ENCODE results near the gene SEC23B. TPM values are rescaled to one million over a fixed set of nuclear protein-coding genes. Genes with fewer than 3 reads are reported as not detected.
"Not testable (repeated sequence)": the region's sequence is repeated elsewhere in the genome, so short reads cannot be mapped to it uniquely, and the experiment has no call there.

Gene SEC23B
- total and polyA plus RNA-seq, 5 experiments from 2014 or later = 31.2 to 45.1 (median 34.5) TPM

DNA sequence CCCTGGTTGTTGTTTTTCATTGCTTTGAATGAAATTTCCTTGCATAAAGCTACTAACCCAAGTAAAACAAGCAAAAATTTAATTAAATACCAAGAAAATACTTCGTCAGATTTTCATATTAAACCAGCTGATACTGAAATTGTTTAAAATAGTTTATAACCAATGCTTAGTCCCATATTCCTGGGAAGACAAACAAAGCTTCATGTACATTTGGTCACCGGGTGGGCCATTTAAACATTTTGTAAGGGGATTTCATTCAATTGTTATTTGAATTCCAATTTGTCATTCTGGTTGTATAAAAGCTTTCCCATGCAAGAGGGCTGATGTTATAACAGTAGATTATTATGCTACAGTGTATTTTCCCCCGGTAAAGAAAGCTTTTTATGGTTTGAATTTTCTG lies 10.1 kb upstream of the SEC23B start:
- Mint-ChIP-seq H3K27me3 (peaks cover 5 to 12% (median 7%) of the 10 kb centered on the region in 5 donors), H3K9me3 (no peaks in the 10 kb centered on the region), H3K4me1 (peaks cover 11 to 19% (median 14%) of the 10 kb centered on the region in 4 donors), H3K27ac (peak overlapping the region in 9 of 10 donors; percentile 61 to 98 (median 95)), H3K36me3 (peaks cover 6 to 10% (median 10%) of the 10 kb centered on the region in 3 donors), H3K4me3 (peak overlapping the region; percentile 95 to 99 (median 97))
- no peak for ATAC-seq
- no peak for DNase-seq
- POLR2A ChIA-PET = interaction anchor here (1.6 to 4.5 kb wide), 5 partner anchors 9 to 69 kb away, joined by 4 to 94 read pairs (median 8); partner anchors contain the start of genes DZANK1, POLR3F, SEC23B and SMIM26

DNA sequence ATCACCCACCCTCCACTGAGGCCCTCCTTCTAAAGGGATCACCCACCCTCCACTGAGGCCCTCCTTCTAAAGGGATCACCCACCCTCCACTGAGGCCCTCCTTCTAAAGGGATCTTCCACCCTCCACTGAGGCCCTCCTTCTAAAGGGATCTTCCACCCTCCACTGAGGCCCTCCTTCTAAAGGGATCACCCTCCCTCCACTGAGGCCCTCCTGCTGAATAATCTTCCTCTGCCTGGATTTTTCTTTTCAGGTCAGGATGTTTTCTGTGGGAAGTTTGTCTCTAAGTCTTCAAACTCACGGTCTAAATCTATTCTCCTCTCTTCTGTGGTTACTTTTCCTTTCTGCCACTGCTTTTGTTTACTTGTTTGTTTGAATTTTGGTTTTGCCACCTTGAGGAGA lies 6.1 kb upstream of the SEC23B start:
- H3K36me3 Mint-ChIP-seq, H3K27ac Mint-ChIP-seq, H3K9me3 Mint-ChIP-seq, DNase-seq, H3K4me3 Mint-ChIP-seq, ATAC-seq, POLR2A ChIA-PET: not testable (repeated sequence)
- H3K4me1 Mint-ChIP-seq = peaks cover under 1 to 11% (median 6%) of the 10 kb centered on the region in 4 donors
- peaks cover 5 to 13% (median 9%) of the 10 kb centered on the region in 5 donors for H3K27me3 Mint-ChIP-seq

DNA sequence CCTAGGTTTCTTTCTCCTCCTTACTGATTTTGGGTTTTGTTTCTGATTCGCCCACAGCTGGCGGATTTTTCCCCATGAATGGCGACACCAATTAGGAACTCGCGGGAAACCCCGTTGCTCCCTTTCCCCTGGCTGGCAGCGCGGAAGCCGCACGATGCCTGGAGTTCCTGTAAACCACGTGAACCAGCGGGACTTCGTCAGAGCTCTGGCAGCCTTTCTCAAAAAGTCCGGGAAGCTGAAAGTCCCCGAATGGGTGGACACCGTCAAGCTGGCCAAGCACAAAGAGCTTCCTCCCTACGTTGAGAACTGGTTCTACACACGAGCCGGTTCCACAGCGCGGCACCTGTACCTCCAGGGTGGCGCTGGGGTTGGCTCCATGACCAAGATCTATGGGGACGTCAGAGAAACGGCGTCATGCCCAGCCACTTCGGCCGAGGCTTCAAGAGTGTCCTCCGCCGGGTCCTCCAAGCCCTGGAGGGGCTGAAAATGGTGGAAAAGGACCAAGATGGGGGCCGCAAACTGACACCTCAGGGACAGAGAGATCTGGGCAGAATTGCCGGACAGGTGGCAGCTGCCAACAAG lies 3.2 kb upstream of the SEC23B start:
- H3K4me3 Mint-ChIP-seq = no peak overlapping the region
- POLR2A ChIA-PET = interaction anchor here (0.6 to 5.1 kb wide), 3 partner anchors 7 to 38 kb away, joined by 6 to 94 read pairs (median 49); partner anchors contain the start of genes DZANK1, POLR3F and RBBP9
- peaks cover 13 to 30% (median 28%) of the 10 kb centered on the region in 4 donors for H3K4me1 Mint-ChIP-seq
- H3K36me3 Mint-ChIP-seq = peaks cover 0 to 2% (median under 1%) of the 10 kb centered on the region in 3 donors
- peak overlapping the region in 2 of 10 donors; percentile 31 to 65 for H3K27ac Mint-ChIP-seq
- DNase-seq = peak in 1 of 10 donors; percentile 44
- ATAC-seq = no peak
- H3K9me3 Mint-ChIP-seq = no peaks in the 10 kb centered on the region
- H3K27me3 Mint-ChIP-seq = peaks cover 5 to 14% (median 9%) of the 10 kb centered on the region in 5 donors

DNA sequence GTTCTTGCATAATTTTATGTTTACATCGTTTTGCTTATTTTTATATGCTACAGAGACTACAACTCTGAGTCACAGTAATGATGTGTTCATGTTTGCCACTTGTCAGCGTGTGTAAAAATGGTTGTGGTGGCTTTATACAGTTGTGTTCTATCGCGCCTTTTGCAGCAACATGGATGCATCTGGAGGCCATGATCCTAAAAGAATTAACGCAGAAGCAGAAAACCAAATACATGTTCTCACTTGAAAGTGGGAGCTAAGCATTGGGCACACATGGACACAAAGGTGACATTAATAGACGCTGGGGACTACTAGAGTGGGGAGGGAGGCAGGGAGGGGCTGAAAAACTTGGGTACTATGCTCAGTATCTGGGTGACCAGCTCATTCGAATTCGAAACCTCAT lies 996 bp upstream of the SEC23B start:
- H3K27ac Mint-ChIP-seq = peak overlapping the region; percentile 99 to 100 (median 100)
- POLR2A ChIA-PET = interaction anchor here (1.0 to 5.1 kb wide), 11 partner anchors 9 to 1545 kb away, joined by 4 to 94 read pairs (median 9); partner anchors contain the start of genes CFAP61, CRNKL1, DTD1 and DZANK1
- ATAC-seq (peak in 1 of 2 donors; percentile 0), DNase-seq (peak in 2 of 10 donors; percentile 9 to 20)
- H3K4me3 Mint-ChIP-seq = peak overlapping the region; percentile 93 to 100 (median 99)
- H3K27me3 Mint-ChIP-seq = peaks cover 5 to 13% (median 8%) of the 10 kb centered on the region in 5 donors
- peaks cover 0 to 23% (median 16%) of the 10 kb centered on the region in 3 donors for H3K36me3 Mint-ChIP-seq
- no peaks in the 10 kb centered on the region for H3K9me3 Mint-ChIP-seq
- H3K4me1 Mint-ChIP-seq = peaks cover 20 to 51% (median 48%) of the 10 kb centered on the region in 4 donors

DNA sequence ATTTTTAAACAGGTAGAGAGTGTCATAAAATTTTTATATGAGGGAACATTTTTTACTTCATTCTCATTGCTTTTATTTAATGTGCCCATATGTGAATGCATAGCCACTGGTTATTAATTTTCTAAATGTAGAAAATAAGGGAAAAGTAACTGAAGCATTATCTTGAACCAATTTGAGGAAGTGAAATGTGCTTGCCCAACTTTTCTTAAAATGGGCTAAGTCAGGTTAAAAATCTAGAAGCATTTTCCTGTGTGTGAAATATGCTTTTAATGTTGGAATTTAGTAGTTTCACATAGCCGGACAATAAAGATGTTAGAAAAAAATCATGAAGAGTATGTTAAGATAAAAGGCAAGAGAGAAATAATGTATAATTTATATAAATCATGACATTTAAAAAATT lies 3.8 kb downstream of the SEC23B start:
- POLR2A ChIA-PET = no interaction called here
- Mint-ChIP-seq H3K9me3 (no peaks in the 10 kb centered on the region), H3K36me3 (peaks cover 0 to 63% (median 26%) of the 10 kb centered on the region in 3 donors), H3K27ac (no peak overlapping the region), H3K4me1 (peaks cover 28 to 72% (median 61%) of the 10 kb centered on the region in 4 donors), H3K4me3 (no peak overlapping the region), H3K27me3 (peaks cover 0 to 2% (median 0%) of the 10 kb centered on the region in 5 donors)
- ATAC-seq = no peak
- DNase-seq = no peak

DNA sequence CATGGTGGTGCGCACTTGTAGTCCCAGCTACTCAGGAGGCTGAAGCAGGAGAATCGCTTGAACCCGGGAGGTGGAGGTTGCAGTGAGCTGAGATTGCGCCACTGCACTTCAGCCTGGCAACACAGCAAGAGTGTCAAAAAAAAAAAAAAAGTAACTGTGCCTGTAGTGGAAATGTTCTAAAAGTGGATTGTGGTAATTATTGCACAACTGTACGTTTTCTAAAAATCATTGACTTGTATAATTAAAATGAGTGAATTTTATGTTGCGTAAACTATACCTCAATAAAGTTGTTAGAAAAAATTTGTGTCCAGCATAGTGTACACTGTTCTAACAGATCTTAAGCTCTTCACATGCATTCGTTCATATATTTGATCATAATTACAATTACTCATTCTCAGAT lies 5.5 kb downstream of the SEC23B start:
- no peaks in the 10 kb centered on the region for H3K9me3 Mint-ChIP-seq
- ATAC-seq (no peak), DNase-seq (no peak)
- no peak overlapping the region for H3K27ac Mint-ChIP-seq
- peaks cover 20 to 58% (median 48%) of the 10 kb centered on the region in 4 donors for H3K4me1 Mint-ChIP-seq
- H3K36me3 Mint-ChIP-seq = peaks cover 0 to 64% (median 26%) of the 10 kb centered on the region in 3 donors
- no peaks in the 10 kb centered on the region for H3K27me3 Mint-ChIP-seq
- H3K4me3 Mint-ChIP-seq = peak overlapping the region in 2 of 10 donors; percentile 9 to 20
- POLR2A ChIA-PET = no interaction called here

DNA sequence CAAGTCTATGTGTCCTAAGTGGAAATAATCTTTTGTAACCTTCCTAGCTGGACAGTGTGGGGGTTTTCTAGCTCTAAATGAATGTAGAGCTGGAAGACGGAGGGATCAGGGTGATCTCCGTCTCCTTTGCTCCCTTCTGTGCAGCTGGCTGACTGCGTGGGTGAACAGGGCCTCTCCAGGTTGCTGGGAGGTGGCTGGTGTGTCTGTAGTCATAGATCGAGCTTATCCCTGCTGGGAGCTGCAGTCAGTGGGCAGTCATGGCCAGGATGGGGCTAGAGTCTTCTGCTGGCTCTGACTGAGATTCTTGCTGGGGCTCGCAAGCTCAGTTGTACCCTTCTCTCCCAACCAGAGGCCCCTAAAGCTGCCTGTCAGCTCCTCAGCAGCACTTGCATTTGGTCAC lies 6.4 kb downstream of the SEC23B start:
- peaks cover 0 to 63% (median 26%) of the 10 kb centered on the region in 3 donors for H3K36me3 Mint-ChIP-seq
- peaks cover 15 to 49% (median 38%) of the 10 kb centered on the region in 4 donors for H3K4me1 Mint-ChIP-seq
- no peak overlapping the region for H3K27ac Mint-ChIP-seq
- no peak overlapping the region for H3K4me3 Mint-ChIP-seq
- POLR2A ChIA-PET = no interaction called here
- H3K27me3 Mint-ChIP-seq = no peaks in the 10 kb centered on the region
- ATAC-seq (no peak), DNase-seq (no peak)
- H3K9me3 Mint-ChIP-seq = no peaks in the 10 kb centered on the region

DNA sequence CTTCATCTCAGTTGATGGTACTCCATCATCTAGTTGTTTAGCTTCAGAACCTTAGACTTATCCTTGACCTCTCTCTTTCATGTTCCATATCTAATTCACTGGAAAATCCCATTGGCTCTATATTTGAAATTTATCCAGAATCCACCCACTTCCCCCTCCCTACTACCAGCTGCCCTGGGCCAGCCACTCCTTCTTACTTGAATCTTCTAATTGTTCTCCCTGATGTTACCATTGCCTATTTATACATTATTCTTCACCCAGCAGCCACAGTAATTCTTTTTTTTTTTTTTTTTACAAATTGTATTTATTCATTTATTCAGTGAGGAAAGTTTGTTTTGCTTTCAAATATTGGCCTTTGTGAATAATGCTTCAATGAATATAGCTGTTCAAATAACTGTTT lies 8.2 kb downstream of the SEC23B start:
- Mint-ChIP-seq H3K27ac (peak overlapping the region in 1 of 10 donors; percentile 56), H3K9me3 (no peaks in the 10 kb centered on the region), H3K27me3 (no peaks in the 10 kb centered on the region), H3K36me3 (peaks cover 0 to 49% (median 15%) of the 10 kb centered on the region in 3 donors), H3K4me3 (no peak overlapping the region), H3K4me1 (peaks cover 11 to 33% (median 22%) of the 10 kb centered on the region in 4 donors)
- DNase-seq (no peak), ATAC-seq (no peak)
- POLR2A ChIA-PET = interaction anchor here (0.6 to 0.7 kb wide), 2 partner anchors 8 to 9 kb away, joined by 3 read pairs; no protein-coding TSS in a partner anchor

DNA sequence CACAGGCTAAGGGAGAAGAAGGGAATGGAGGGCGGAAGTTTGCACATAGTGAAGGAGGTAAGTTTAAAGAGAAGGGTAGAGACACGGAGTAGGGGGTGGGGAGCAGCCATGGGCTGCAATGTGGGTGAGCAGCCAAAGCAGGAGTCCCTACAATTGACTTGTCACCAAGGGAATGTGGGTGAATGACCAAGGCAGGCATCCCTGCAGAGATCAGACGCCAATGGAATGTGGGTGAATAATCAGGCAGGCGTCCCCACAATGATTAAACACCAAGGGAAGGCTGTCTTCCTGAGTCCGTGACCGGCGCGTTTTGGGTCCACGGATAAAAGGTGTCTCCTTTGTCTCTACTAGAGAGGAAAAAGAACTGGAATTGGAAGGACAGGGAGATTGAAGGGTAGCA lies 14.3 kb downstream of the SEC23B start:
- H3K27ac Mint-ChIP-seq = peak overlapping the region in 1 of 10 donors; percentile 27
- H3K4me3 Mint-ChIP-seq, DNase-seq, H3K4me1 Mint-ChIP-seq, POLR2A ChIA-PET, H3K9me3 Mint-ChIP-seq, ATAC-seq, H3K27me3 Mint-ChIP-seq: not testable (repeated sequence)
- H3K36me3 Mint-ChIP-seq = peaks cover 3 to 35% (median 11%) of the 10 kb centered on the region in 3 donors

DNA sequence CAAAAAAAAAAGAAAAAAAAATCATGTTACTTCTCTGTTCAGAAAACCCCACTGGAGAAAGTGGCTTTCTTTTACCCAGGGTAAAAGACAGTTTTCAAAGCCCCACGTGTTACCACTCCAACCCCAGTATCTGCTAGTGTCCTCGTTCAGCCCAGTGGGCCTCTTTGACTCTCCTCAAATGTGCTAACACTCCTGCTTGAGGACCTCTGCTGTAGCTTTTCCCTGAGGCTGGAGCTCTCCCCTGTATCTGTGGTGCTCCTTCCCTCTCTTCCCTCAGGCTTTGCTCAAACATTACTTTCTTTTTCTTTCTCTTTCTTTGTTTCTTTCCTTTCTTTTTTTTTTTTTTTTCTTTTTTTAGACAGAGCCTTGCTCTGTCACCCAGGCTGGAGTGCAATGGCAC lies 15.3 kb downstream of the SEC23B start:
- no peak for ATAC-seq
- Mint-ChIP-seq H3K27me3 (no peaks in the 10 kb centered on the region), H3K36me3 (peaks cover 3 to 45% (median 13%) of the 10 kb centered on the region in 3 donors), H3K4me3 (no peak overlapping the region), H3K27ac (peak overlapping the region in 1 of 10 donors; percentile 59), H3K4me1 (peaks cover 0 to 3% (median 0%) of the 10 kb centered on the region in 4 donors), H3K9me3 (no peaks in the 10 kb centered on the region)
- POLR2A ChIA-PET = interaction anchor here (0.7 kb wide), 1 partner anchor 500 kb away, joined by 6 read pairs; no protein-coding TSS in a partner anchor
- DNase-seq = no peak

DNA sequence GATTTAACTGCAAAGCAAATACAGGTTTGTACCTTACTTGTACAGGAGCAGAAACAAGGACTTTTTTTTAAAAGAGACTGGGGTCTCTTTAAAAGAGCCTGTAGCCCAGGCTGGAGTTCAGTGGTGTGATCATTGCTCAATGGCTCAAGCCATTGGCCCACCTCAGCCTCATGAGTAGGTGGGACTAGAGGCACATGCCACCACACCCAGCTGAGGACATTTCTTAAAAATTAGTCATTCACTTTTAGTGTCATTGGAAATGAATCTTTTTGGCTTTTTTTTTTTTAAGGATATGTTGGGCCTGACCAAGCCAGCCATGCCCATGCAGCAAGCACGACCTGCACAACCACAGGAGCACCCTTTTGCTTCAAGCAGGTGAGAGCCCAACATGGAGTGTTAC lies 16.9 kb downstream of the SEC23B start:
- Mint-ChIP-seq H3K4me1 (peaks cover 0 to 8% (median 0%) of the 10 kb centered on the region in 4 donors), H3K27me3 (no peaks in the 10 kb centered on the region), H3K27ac (peak overlapping the region in 4 of 10 donors; percentile 31 to 67 (median 40)), H3K4me3 (no peak overlapping the region), H3K36me3 (peaks cover 3 to 60% (median 17%) of the 10 kb centered on the region in 3 donors), H3K9me3 (no peaks in the 10 kb centered on the region)
- ATAC-seq (no peak), DNase-seq (no peak)
- POLR2A ChIA-PET = interaction anchor here (0.6 kb wide), 1 partner anchor 9 kb away, joined by 3 read pairs; no protein-coding TSS in a partner anchor

DNA sequence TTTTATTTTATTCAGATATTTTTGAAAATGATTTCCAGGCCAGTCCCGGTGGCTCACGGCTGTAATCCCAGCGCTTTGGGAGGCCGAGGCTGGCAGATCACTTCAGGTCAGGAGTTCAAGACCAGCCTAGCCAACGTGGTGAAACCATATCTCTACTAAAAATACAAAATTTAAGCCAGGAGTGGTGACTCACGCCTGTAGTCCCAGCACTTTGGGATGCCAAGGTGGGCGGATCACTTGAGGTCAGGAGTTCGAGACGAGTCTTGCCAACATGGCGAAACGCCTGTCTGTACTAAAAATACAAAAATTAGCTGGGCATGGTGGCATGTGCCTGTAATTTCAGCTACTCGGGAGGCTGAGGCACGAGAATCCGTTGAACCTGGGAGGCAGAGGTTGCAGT lies 19.0 kb downstream of the SEC23B start:
- peaks cover 3 to 78% (median 28%) of the 10 kb centered on the region in 3 donors for H3K36me3 Mint-ChIP-seq
- POLR2A ChIA-PET, ATAC-seq, H3K4me3 Mint-ChIP-seq, DNase-seq, H3K27ac Mint-ChIP-seq, H3K27me3 Mint-ChIP-seq, H3K4me1 Mint-ChIP-seq, H3K9me3 Mint-ChIP-seq: not testable (repeated sequence)

DNA sequence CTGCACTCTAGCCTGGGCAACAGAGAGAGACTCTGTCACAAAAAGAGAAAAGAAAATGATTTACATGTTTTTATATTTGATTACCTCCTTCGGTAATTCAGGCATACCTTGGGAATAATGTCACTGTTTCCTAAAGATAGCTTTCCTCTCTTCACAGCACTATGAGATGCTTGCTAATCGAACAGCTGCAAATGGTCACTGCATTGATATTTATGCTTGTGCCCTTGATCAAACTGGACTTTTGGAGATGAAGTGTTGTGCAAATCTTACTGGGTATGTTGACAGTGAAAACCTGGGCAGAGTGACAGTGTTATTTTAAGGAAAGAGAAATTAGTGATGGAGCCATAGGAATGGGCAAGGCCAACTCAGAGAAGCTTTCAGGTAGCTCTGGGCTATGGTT lies 19.6 kb downstream of the SEC23B start:
- POLR2A ChIA-PET = interaction anchor here (0.6 kb wide), 1 partner anchor 45 kb away, joined by 3 read pairs; no protein-coding TSS in a partner anchor
- peaks cover 3 to 83% (median 34%) of the 10 kb centered on the region in 3 donors for H3K36me3 Mint-ChIP-seq
- no peaks in the 10 kb centered on the region for H3K27me3 Mint-ChIP-seq
- ATAC-seq = no peak
- DNase-seq = no peak
- no peaks in the 10 kb centered on the region for H3K9me3 Mint-ChIP-seq
- H3K4me1 Mint-ChIP-seq = peaks cover 0 to 7% (median 0%) of the 10 kb centered on the region in 4 donors
- peak overlapping the region in 2 of 10 donors; percentile 6 to 36 for H3K27ac Mint-ChIP-seq
- H3K4me3 Mint-ChIP-seq = no peak overlapping the region

All from naive thymus-derived CD8-positive, alpha-beta T cell (primary cell).